ENCODE data around the gene SLC3A2.
"Not testable (repeated sequence)": the region's sequence is repeated elsewhere in the genome, so short reads cannot be mapped to it uniquely, and the experiment has no call there.

Gene SLC3A2

DNA sequence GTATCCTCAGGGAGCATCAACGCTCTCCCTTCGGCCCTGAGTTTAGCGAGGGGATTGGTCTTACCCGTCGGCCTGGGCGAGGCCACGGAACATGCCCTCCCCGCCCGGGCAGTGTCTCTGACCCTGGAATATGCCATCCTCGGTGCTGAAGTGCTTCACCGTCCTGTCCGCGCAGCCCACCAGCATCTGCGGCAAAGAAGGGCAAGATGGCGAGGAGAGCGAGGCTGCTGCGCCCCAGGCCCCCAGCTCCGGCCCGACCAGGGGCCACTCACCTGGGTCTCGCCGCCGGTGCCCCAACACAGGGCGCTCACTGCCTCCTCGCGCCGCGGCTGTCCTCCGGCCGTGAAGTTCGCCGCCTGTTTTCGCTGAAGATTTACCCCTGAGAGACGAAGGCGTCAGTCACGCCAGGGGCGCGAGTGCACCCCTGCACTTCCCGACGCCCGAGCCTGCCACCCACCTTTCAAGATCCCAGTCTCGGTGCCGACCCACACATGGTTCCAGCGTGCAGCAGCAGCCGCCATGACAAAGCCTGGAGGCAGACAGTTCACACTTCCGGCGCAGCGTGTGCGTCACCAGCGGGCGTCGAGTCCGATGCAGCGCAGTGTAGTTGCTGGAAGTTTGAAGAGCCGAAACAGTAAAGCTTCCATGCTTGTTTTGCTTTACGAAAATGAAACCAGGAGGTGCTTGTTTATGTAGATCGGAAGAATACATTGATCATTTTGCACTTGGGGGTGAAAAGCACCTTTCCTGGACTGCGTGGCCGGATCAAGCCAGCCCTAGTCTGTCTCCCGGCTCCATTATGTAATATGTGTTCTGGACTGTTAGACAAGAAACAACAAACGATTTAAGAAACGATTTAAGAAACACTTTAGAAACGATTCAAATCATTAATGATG is 41.4 kb upstream of the SLC3A2 start, which contains the start of gene WDR74:
Gene WDR74, minus strand, starts transcription at position 541 of the 896 bp plus-strand sequence. Its CDS starts 20 bp downstream, at position 521.
- peak; percentile 92 for DNase-seq (ENCODE audit: low read depth)
- H3K4me3 ChIP-seq (ENCODE audit: control insufficient read depth, low read depth, low read length): peak within 1 kb of the TSS; percentile 83
- TF ChIP-seq, protein P1, sequence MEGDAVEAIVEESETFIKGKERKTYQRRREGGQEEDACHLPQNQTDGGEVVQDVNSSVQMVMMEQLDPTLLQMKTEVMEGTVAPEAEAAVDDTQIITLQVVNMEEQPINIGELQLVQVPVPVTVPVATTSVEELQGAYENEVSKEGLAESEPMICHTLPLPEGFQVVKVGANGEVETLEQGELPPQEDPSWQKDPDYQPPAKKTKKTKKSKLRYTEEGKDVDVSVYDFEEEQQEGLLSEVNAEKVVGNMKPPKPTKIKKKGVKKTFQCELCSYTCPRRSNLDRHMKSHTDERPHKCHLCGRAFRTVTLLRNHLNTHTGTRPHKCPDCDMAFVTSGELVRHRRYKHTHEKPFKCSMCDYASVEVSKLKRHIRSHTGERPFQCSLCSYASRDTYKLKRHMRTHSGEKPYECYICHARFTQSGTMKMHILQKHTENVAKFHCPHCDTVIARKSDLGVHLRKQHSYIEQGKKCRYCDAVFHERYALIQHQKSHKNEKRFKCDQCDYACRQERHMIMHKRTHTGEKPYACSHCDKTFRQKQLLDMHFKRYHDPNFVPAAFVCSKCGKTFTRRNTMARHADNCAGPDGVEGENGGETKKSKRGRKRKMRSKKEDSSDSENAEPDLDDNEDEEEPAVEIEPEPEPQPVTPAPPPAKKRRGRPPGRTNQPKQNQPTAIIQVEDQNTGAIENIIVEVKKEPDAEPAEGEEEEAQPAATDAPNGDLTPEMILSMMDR (conservative IDR thresholded peaks at IDR 0.05; ENCODE audit: control insufficient read depth, insufficient read depth, low read depth, low read length): no peak

DNA sequence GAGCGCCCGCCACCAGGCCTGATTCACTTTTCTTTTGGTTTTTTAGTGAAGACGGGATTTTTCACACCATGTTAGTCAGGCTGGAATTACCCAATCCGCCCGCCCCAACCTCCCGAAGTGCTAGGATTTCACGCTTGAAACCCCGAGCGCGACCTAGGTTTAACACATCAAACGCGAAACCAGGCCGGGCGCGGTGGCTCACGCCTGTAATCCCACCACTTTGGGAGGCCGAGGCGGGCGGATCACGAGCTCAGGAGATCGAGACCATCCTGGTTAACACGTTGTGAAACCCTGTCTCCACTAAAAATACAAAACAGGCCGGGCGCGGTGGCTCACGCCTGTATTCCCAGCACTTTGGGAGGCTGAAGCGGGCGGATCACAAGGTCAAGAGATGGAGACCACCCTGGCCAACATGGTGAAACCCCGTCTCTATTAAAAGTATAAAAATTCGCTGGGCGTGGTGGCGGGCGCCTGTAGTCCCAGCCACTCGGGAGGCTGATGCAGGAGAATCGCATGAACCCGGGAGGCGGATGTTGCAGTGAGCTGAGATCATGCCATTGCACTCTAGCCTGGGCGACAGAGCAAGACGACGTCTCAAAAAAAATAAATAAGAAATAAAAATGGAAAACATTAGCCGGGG is 39.9 kb upstream of the SLC3A2 start:
- DNase-seq (ENCODE audit: low read depth): peak; percentile 78
- H3K4me3 ChIP-seq (ENCODE audit: control insufficient read depth, low read depth, low read length): peak overlapping the region; percentile 83

DNA sequence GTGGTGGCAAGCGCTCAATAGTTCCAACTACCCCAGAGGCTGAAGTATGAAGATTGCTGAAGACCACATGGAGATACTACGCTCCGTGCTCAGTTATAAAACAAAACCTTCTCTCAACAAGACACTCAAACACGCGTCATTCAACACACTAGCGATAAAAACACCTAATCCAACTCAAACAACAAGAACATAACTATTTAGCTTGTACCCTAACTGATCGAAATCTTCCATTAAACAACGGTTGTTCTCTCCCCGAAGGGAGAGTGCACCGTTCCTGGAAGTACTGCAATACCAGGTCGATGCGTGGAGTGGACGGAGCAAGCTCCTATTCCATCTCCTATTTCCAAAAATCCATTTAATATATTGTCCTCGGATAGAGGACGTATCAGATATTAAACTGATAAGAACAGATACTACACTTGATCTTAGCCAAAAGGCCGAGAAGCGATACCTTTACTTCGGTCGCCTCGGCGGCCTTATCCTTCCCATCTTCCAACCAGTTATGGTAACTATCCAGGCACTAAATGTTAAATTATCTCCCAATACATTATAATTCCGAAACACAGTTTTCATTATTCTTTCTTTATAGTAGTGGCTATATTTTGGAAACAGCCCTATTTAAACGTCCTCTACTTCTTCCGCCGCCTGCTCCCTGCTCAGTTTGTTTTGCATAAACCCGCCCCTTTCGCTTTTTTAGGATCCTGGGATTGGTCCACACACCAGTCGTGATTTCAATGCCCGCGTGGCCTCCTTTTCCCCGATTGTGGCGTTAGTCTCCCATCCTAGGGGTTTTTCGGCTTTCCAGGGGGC is 39.1 kb upstream of the SLC3A2 start:
- H3K4me3 ChIP-seq (ENCODE audit: control insufficient read depth, low read depth, low read length): peak overlapping the region; percentile 83
- TF ChIP-seq, protein P1 (conservative IDR thresholded peaks at IDR 0.05; ENCODE audit: control insufficient read depth, insufficient read depth, low read depth, low read length): no peak
- DNase-seq (ENCODE audit: low read depth): peak; percentile 100

DNA sequence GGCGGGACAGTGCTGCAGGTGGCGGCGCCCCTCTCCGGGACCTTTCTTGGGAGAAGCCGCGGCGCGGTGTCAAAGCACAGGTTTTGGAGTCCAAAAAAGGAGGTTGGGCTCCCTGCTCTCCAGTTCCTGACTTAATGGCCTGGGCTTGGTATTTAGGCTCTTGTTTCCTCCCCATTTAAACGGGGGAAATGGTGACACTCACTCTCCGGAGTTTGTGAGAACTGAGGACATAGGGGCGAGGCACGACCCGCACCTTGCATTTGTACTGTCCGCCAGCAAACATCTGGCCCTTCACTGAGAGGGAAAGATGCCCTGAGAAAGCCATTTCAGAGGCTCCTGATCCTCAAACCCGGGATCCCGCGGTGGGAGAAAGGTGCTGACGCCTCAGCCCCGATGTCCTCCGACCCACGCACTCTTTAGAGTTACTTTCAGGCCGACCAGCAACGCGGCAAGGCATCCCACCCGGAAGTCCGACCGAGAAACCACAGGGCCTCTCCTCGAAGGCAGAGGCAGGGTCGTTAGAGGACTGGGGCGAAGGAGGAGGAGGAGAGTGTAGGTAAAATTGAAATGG is 38.4 kb upstream of the SLC3A2 start:
- DNase-seq (ENCODE audit: low read depth): no peak
- TF ChIP-seq, protein P1 (conservative IDR thresholded peaks at IDR 0.05; ENCODE audit: control insufficient read depth, insufficient read depth, low read depth, low read length): no peak
- peak overlapping the region; percentile 30 for H3K4me3 ChIP-seq (ENCODE audit: control insufficient read depth, low read depth, low read length)

DNA sequence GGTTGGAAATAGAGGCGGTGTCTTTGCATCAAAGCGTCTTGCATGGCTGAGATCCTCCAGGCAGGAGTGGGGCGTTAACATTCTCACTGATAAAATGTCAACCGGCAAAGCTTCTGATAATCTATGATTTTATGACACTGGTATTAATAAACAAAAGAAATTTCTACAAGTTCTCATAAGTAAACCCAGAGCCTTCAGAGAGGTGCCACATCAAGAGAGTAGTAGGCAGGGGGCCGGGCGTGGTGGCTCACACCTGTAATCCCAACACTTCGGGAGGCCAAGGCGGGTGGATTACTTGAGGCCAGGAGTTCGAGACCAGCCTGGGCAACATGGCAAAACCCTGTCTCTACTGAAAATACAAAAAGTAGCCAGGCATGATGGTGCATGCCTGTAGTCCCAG is 37.8 kb upstream of the SLC3A2 start:
- DNase-seq (ENCODE audit: low read depth); H3K4me3 ChIP-seq (ENCODE audit: control insufficient read depth, low read depth, low read length): not testable (repeated sequence)

DNA sequence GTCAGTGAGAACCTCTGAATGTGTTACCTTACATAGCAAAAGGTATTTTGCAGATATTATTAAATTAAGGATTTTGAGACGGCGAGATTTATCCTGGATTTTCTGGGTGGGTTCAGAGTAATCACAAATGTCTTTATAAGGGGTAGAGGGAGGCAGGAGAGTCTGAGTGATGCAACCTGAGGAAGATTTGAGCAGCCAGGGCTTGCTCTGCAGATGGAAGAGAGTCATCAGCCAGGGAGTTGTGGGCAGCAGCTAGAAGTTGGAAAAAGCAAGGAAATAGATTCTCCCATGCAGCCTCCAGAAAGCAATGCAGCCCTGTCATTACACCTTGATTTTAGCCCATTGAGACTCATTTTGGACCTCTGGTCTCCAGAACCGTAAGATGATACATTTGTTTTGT is 37.2 kb upstream of the SLC3A2 start:
- TF ChIP-seq, protein P1 (conservative IDR thresholded peaks at IDR 0.05; ENCODE audit: control insufficient read depth, insufficient read depth, low read depth, low read length): no peak
- DNase-seq (ENCODE audit: low read depth): no peak
- no peak overlapping the region for H3K4me3 ChIP-seq (ENCODE audit: control insufficient read depth, low read depth, low read length)

DNA sequence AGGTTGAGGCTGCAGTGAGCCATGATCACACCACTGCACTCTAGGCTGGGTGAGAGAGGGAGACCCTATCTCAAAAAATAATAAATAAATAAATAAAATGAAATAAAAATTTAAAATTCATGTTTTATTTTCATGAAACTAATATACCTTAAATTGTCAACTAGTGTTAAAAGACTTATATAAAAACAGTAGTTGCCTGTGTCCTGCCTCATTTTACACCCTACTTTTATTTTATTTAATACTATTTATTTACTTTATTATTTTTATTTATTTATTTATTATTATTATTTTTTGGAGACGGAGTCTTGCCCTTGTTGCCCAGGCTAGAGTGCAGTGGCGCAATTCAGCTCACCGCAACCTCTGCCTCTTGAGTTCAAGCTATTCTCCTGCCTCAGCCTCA is 36.5 kb upstream of the SLC3A2 start:
- TF ChIP-seq, protein P1 (conservative IDR thresholded peaks at IDR 0.05; ENCODE audit: control insufficient read depth, insufficient read depth, low read depth, low read length): no peak
- DNase-seq (ENCODE audit: low read depth): no peak

More for the DNA sequence above, 36.5 kb upstream of the SLC3A2 start:
- H3K4me3 ChIP-seq (ENCODE audit: control insufficient read depth, low read depth, low read length): no peak overlapping the region
